Measurements from ENCODE around the gene SSC5D.
"Not testable (repeated sequence)": the region's sequence is repeated elsewhere in the genome, so short reads cannot be mapped to it uniquely, and the experiment has no call there.

Gene SSC5D

GRCh38 chr19:55508120-55508519 is 19.9 kb downstream of the SSC5D start:
- no peak for DNase-seq

- peak; percentile 95 for DNase-seq
Measured at GRCh38 chr19:55516878-55517620, 28.8 kb downstream of the SSC5D start.

DNA sequence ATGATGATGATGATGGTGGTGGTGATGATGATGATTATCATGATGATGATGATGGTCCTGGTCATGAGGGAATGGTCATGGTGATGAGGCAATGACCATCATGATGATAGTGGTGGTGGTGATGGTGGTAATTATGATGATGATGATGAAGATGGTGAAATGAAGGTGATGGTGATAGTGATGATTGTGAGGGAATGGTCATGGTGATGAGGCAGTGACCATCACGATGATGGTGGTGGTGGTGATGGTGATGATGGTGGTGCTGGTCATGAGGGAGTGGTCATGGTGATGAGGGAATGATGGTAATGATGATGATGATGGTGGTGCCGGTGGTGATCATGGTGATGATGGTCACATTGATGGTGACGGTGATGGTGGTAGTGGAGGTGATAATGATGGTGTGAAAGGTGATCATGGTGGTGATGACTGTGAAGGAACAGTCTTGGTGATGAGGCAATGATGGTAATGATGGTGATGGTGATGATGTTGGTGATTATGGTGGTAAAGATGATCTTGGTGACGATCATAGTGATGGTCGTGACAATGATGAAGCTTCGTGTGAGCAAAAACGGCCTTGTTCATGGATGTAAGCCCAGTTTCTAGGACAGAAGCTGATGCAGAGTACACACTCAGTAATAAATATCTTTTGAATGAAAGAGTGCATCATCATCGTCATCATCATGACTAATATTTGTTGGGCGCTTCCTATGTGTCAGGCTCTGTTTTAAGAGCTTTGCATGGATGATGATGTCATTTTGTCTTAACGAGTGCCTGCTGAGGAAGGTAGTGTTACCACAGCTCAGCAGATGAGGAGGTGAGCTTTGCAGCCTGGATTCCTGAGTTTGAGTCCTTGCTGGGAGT is 31.4 kb downstream of the SSC5D start:
- DNase-seq, result no peak

GRCh38 chr19:55520691-55521292 is 32.6 kb downstream of the SSC5D start:
- DNase-seq, result no peak

- peak; percentile 38 for DNase-seq
Measured at GRCh38 chr19:55525289-55526101, 37.3 kb downstream of the SSC5D start.

DNA sequence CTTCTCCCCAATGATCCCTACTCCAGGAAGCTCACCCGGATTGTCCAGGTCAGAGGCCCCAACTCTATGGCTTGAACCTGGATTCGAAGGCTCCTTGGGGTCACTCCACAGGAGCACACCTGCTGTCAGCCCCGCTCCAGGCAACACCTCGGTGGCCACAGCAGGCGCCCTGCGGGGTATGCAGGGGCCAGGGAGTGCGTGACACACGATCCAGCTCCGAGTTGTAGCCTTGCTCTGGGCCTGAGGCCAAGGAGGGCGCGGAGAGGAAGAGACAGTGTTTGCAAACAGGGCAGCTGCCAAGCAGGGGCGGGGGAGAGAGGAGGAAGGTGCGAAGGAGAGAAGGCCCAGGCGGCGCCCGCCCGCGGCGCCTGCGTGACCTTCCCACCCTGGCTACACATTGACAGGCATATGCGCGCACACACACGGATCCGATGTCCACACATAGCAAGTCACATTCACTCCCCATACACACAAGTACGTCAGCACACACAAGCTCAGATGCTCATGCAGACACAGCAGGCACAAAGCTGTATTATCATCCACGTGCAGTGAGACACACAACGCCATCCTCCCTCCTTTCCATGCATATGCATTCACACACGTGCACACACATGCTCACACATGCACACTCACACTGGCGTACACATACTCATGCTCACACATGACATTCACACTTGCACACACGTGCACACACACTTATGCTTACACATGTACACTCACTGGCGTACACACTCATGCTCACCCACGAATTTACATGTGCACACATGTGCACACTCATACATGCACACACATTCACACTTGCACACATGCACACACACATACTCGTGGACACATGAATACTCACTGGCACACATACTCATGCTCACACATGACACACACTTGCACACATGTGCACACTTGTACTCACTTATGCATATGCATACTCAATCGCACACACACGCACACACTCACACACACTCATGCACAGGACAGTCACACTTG is 38.3 kb downstream of the SSC5D start:
- DNase-seq, result peak; percentile 40

GRCh38 chr19:55527197-55528029 is 39.2 kb downstream of the SSC5D start:
- DNase-seq, result no peak

- DNase-seq, result peak; percentile 93
Measured at GRCh38 chr19:55528030-55528803, 40.0 kb downstream of the SSC5D start.

- DNase-seq, result no peak
Measured at GRCh38 chr19:55529636-55530234, 41.5 kb downstream of the SSC5D start.

DNA sequence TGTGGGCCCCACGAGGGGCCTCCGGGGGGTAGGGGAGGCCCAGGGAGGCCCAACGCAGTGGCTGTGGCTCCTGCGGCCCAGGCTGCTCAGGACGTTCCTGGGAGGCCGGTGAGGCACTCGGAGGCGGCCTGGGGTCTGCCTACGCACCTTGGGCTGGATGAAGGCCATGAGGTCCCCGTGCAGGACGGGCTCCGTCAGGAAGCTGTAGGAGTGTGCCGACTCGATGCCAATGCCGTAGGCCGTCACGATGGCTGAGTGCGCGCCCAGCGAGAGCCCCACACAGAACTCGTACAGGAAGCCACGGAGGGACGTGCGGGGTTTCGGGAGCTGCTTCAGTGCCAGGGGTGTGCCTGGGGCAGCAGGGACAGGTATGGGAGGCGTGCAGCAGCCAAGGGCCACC is 42.8 kb downstream of the SSC5D start:
- no peak for DNase-seq

GRCh38 chr19:55534280-55534679 is 46.0 kb downstream of the SSC5D start:
- DNase-seq, result not testable (repeated sequence)

DNA sequence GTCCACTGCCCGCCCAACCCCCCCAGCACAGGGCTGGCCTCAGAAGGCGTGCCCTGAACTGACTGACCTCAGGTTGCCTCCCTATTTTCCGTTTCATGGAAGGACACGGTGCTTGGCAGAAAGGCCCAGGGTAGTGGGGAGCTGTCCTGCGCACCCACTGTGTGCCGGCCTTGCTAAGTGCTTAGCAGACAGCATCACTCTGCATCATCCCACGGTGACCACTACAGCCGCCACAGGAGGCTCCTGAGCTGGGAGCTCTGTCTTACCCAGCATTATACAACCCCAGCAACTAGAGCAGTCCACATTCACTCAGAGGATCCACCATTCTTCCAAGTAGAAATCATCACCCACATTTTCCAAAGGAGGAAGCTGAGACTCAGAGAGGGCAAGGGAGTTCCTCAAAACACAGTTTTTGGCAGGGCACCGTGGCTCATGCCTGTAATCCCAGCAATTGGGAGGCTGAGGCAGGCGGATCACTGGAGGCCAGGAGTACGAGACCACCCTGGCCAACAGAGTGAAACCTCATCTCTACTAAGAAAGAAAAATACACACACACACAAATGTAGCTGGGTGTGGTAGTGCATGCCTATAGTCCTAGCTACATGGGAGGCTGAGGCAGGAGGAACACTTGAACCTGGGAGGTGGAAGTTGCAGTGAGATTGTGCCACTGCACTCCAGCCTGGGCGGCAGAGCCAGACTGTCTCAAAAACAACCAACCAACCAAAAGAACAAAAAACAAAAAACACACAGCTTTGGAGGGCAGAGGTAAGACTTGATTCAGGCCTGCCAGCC is 47.1 kb downstream of the SSC5D start:
- DNase-seq, result no peak

- DNase-seq, result no peak
Measured at GRCh38 chr19:55535965-55536350, 47.7 kb downstream of the SSC5D start.

- DNase-seq, result no peak
Measured at GRCh38 chr19:55536366-55536765, 48.1 kb downstream of the SSC5D start.

GRCh38 chr19:55536951-55537740 is 48.9 kb downstream of the SSC5D start, which contains the start of gene SBK2:
Gene SBK2, minus strand, starts transcription at chr19:55537133. Its CDS starts 839 bp downstream, at chr19:55536294.
- peak; percentile 75 for DNase-seq

DNA sequence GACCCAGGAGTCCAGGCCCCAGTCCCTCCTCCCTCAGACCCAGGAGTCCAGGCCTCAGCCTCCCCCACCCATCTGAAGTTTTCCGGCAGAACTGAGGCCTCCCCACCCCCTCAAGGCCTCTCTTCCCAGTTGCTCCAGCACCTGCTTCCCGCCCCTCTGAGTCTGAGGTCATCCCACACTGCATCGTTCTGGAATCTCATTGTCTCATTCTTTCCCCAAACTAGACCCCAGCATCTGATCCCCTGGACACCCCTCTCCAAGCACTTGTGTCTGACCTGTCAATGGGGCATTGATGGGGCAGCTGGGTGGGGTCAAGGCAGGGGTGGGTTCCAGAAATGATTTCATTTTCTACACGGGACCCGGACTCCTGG is 49.5 kb downstream of the SSC5D start:
- DNase-seq, result no peak

DNA sequence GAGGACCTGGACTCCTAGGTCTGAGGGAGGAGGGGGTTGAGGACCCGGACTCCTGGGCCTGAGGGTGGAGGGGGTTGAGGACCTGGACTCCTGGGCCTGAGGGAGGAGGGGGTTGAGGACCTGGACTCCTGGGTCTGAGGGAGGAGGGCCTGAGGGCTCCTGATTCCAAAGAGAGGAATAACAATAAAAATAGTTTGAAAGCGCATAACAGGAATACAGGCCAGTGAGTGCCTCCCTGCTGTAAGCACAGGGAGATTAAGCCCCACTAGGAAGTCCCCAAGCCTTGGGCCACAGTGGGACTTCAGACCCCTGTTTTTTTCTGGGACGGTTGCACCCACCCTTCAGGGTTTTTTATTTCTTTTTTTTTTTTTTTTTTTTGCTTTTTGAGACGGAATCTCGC is 49.9 kb downstream of the SSC5D start:
- DNase-seq, result no peak
